Nephron (organoid): Measurements from ENCODE around the gene COMMD2.
A peak's percentile ranks its signal among the peaks of the same experiment; 100 is the strongest.

ENCODE experiments used
- H3K27ac Mint-ChIP-seq, 3 experiments: 2 replicates each; pipeline ENCODE4 v1.8.0; 2020; ENCODE audit warnings: mixed read lengths in 3 of 3, mild to moderate bottlenecking in 2 of 3, moderate library complexity in 1 of 3
- H3K27me3 Mint-ChIP-seq: 2 replicates; pipeline ENCODE4 v1.8.0; 2021; ENCODE audit warnings: low read depth, mild to moderate bottlenecking, moderate library complexity, mixed read lengths
- H3K36me3 Mint-ChIP-seq: 2 replicates; pipeline ENCODE4 v1.8.0; 2020; ENCODE audit warnings: low read depth, mixed read lengths
- H3K4me1 Mint-ChIP-seq: 2 replicates; pipeline ENCODE4 v1.8.0; 2020; ENCODE audit warnings: mixed read lengths
- H3K4me3 Mint-ChIP-seq, 3 experiments: 2 replicates each; pipeline ENCODE4 v1.8.0; 2020; ENCODE audit warnings: mild to moderate bottlenecking in 3 of 3, mixed read lengths in 3 of 3, moderate library complexity in 2 of 3
- H3K9me3 Mint-ChIP-seq: 2 replicates; pipeline ENCODE4 v1.8.0; 2020; ENCODE audit warnings: mixed read lengths
- CTCF ChIP-seq, 3 experiments: fragments of 200-600 bp; sonication (generic); IDR thresholded peaks; one replicate each; pipeline ENCODE4 v1.5.0; 2021; ENCODE audit warnings: antibody characterized with exemption in 3 of 3; ENCODE audit not compliant: unreplicated experiment in 3 of 3

The COMMD2 gene

GRCh38 chr3:149738876-149739275 is 13.4 kb downstream of the COMMD2 start:
- Mint-ChIP-seq H3K36me3 (peaks cover 21% of the 10 kb centered on the region), H3K27ac (no peak overlapping the region)

GRCh38 chr3:149736953-149737205 is 15.4 kb downstream of the COMMD2 start:
- H3K4me1 Mint-ChIP-seq: no peaks in the 10 kb centered on the region

More at GRCh38 chr3:149738876-149739275, 13.4 kb downstream of the COMMD2 start:
- Mint-ChIP-seq H3K4me3 (no peak overlapping the region), H3K9me3 (no peaks in the 10 kb centered on the region), H3K27me3 (no peaks in the 10 kb centered on the region), H3K4me1 (no peaks in the 10 kb centered on the region)
- no peak for TF ChIP-seq CTCF (IDR thresholded peaks at IDR 0.05; ENCODE audit: unreplicated experiment in 3 of 3)

GRCh38 chr3:149736175-149736952 is 15.9 kb downstream of the COMMD2 start:
- H3K4me1 Mint-ChIP-seq: no peaks in the 10 kb centered on the region
- peaks cover 15% of the 10 kb centered on the region for H3K36me3 Mint-ChIP-seq
- H3K4me3 Mint-ChIP-seq: no peak overlapping the region
- peak overlapping the region; percentile 39 to 95 (median 60) for H3K27ac Mint-ChIP-seq
- no peak for TF ChIP-seq CTCF (IDR thresholded peaks at IDR 0.05; ENCODE audit: unreplicated experiment in 3 of 3)
- H3K27me3 Mint-ChIP-seq: no peaks in the 10 kb centered on the region
- H3K9me3 Mint-ChIP-seq: no peaks in the 10 kb centered on the region

More at GRCh38 chr3:149736953-149737205, 15.4 kb downstream of the COMMD2 start:
- no peaks in the 10 kb centered on the region for H3K27me3 Mint-ChIP-seq
- H3K27ac Mint-ChIP-seq: peak overlapping the region in 1 of 3 experiments; percentile 95
- H3K36me3 Mint-ChIP-seq: peaks cover 18% of the 10 kb centered on the region
- H3K4me3 Mint-ChIP-seq: no peak overlapping the region
- TF ChIP-seq CTCF (IDR thresholded peaks at IDR 0.05; ENCODE audit: unreplicated experiment in 3 of 3): no peak
- H3K9me3 Mint-ChIP-seq: no peaks in the 10 kb centered on the region

- no peak overlapping the region for H3K27ac Mint-ChIP-seq
- no peaks in the 10 kb centered on the region for H3K27me3 Mint-ChIP-seq
- no peak overlapping the region for H3K4me3 Mint-ChIP-seq
- H3K9me3 Mint-ChIP-seq: no peaks in the 10 kb centered on the region
- TF ChIP-seq CTCF (IDR thresholded peaks at IDR 0.05; ENCODE audit: unreplicated experiment in 3 of 3): no peak
- H3K36me3 Mint-ChIP-seq: no peaks in the 10 kb centered on the region
- no peaks in the 10 kb centered on the region for H3K4me1 Mint-ChIP-seq
These were observed 20.1 kb downstream of the COMMD2 start for GRCh38 chr3:149732234-149732633.

GRCh38 chr3:149727656-149728055 is 24.6 kb downstream of the COMMD2 start:
- peaks cover 2% of the 10 kb centered on the region for H3K9me3 Mint-ChIP-seq
- no peak overlapping the region for H3K4me3 Mint-ChIP-seq
- TF ChIP-seq CTCF (IDR thresholded peaks at IDR 0.05; ENCODE audit: unreplicated experiment in 3 of 3): no peak
- no peak overlapping the region for H3K27ac Mint-ChIP-seq
- no peaks in the 10 kb centered on the region for H3K36me3 Mint-ChIP-seq
- no peaks in the 10 kb centered on the region for H3K4me1 Mint-ChIP-seq
- H3K27me3 Mint-ChIP-seq: no peaks in the 10 kb centered on the region
